ENCODE results near the gene VIPR2. TPM values are rescaled to one million over a fixed set of nuclear protein-coding genes. Genes with fewer than 3 reads are reported as not detected.

Gene VIPR2
- total RNA-seq, 6 experiments from 2014 or later: 0.15 to 0.51 (median 0.26) TPM; not detected in 2

- Histone ChIP-seq H3K4me3 (no peak overlapping the region), H3K27ac (no peak overlapping the region), H3K4me1 (peaks cover 0 to 11% (median 0%) of the 10 kb centered on the region in 4 donors), H3K9me3 (no peaks in the 10 kb centered on the region), H3K27me3 (peaks cover 0 to 15% of the 10 kb centered on the region in 2 donors), H3K36me3 (no peaks in the 10 kb centered on the region)
- WGBS (ENCODE audit: insufficient coverage, low coverage, low lambda C conversion rate, missing lambda C conversion rate): 89% methylated on average over 7 of the region's 8 CpGs
- intact Hi-C loops (cut with DNase I): no loop called here
- no peak for TF ChIP-seq POLR2A (IDR thresholded peaks at IDR 0.05)
- TF ChIP-seq, protein P1, sequence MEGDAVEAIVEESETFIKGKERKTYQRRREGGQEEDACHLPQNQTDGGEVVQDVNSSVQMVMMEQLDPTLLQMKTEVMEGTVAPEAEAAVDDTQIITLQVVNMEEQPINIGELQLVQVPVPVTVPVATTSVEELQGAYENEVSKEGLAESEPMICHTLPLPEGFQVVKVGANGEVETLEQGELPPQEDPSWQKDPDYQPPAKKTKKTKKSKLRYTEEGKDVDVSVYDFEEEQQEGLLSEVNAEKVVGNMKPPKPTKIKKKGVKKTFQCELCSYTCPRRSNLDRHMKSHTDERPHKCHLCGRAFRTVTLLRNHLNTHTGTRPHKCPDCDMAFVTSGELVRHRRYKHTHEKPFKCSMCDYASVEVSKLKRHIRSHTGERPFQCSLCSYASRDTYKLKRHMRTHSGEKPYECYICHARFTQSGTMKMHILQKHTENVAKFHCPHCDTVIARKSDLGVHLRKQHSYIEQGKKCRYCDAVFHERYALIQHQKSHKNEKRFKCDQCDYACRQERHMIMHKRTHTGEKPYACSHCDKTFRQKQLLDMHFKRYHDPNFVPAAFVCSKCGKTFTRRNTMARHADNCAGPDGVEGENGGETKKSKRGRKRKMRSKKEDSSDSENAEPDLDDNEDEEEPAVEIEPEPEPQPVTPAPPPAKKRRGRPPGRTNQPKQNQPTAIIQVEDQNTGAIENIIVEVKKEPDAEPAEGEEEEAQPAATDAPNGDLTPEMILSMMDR (IDR thresholded peaks at IDR 0.05): no peak
- DNase-seq: no peak
- ATAC-seq: no peak
Measured at GRCh38 chr7:159146084-159146858, 1.6 kb upstream of the VIPR2 start.

GRCh38 chr7:159145490-159145855 is 806 bp upstream of the VIPR2 start:
- H3K27me3 ChIP-seq: peaks cover 0 to 15% of the 10 kb centered on the region in 2 donors
- intact Hi-C loops (cut with DNase I): no loop called here
- peak overlapping the region in 1 of 3 donors; percentile 26 for H3K4me3 ChIP-seq
- no peak for DNase-seq
- peaks cover 0 to 11% (median 0%) of the 10 kb centered on the region in 4 donors for H3K4me1 ChIP-seq
- no peaks in the 10 kb centered on the region for H3K36me3 ChIP-seq
- TF ChIP-seq, protein P1 (IDR thresholded peaks at IDR 0.05): no peak
- TF ChIP-seq POLR2A (IDR thresholded peaks at IDR 0.05): no peak
- H3K9me3 ChIP-seq: no peaks in the 10 kb centered on the region
- H3K27ac ChIP-seq: no peak overlapping the region
- peak in 1 of 4 donors; percentile 19 for ATAC-seq
- 12% methylated on average over 19 of the region's 30 CpGs for WGBS (ENCODE audit: insufficient coverage, low coverage, low lambda C conversion rate, missing lambda C conversion rate)

DNA sequence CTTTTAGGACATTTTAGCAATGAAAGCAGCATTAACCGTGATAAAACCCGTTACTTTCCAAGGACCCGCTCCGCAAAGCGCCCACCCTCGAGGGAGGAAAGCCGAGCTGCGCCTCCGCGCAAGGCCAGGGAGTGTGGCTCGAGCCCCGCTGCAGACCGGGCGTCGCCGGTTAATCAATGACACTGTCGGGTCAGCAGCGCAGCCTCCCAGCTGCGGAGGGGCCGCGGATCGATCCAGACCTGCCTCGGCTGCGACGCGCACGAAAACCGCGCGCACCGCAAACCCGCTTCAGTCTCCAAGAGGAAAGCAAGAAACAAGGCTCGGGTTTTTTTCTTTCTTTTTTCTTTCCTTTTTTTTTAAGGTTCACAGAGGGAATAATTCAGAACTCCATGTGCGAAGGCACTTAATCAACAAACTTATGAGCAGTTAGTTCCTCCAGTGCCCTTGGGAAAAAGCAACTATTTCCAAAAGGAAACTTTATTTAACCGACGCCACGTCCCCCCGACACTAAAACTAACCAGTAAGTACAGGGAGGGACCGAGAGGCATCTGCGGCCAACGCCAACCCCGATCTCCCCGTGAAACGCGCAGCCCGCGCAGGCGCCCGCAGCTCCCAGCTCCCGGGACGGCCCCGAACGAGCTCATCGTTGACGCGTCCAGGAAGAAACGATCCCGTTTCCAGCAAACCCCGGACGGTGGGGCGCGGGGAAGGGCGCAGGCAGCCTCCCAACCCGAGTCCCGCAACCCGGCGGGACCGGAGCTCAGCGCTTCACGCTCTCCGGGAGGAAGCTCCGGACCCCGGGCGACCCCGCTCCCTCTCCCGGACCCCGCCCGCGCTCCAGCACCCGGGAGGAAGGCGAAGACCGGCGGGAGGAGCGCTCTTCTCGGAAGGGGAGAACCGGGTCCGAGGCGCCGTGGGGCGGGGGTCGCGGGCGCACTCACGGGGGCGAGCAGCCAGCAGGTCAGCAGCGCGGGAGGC is 598 bp downstream of the VIPR2 start:
- H3K9me3 ChIP-seq: no peaks in the 10 kb centered on the region
- H3K27ac ChIP-seq: no peak overlapping the region
- H3K36me3 ChIP-seq: no peaks in the 10 kb centered on the region
- peak in 1 of 3 donors; percentile 33 for DNase-seq
- H3K4me3 ChIP-seq: peak overlapping the region; percentile 12 to 43 (median 26)
- TF ChIP-seq, protein P1 (IDR thresholded peaks at IDR 0.05): no peak
- no peak for TF ChIP-seq POLR2A (IDR thresholded peaks at IDR 0.05)
- ATAC-seq: peak in 2 of 4 donors; percentile 19 to 33
- H3K4me1 ChIP-seq: peaks cover 0 to 11% (median 0%) of the 10 kb centered on the region in 4 donors
- 2% methylated on average over 27 of the region's 97 CpGs for WGBS (ENCODE audit: insufficient coverage, low coverage, low lambda C conversion rate, missing lambda C conversion rate)
- H3K27me3 ChIP-seq: peaks cover 0 to 15% of the 10 kb centered on the region in 2 donors
- intact Hi-C loops (cut with DNase I): no loop called here

- TF ChIP-seq, protein P1 (IDR thresholded peaks at IDR 0.05): no peak
- DNase-seq: no peak
- no peak for ATAC-seq
- intact Hi-C loops (cut with DNase I): no loop called here
- Histone ChIP-seq H3K9me3 (no peaks in the 10 kb centered on the region), H3K36me3 (no peaks in the 10 kb centered on the region), H3K27ac (no peak overlapping the region), H3K4me3 (no peak overlapping the region), H3K4me1 (peaks cover 0 to 11% (median 0%) of the 10 kb centered on the region in 4 donors), H3K27me3 (peaks cover 0 to 15% of the 10 kb centered on the region in 2 donors)
- WGBS (ENCODE audit: insufficient coverage, low coverage, low lambda C conversion rate, missing lambda C conversion rate): 32% methylated on average over 10 of the region's 10 CpGs
Measured at GRCh38 chr7:159142730-159143129, 1.9 kb downstream of the VIPR2 start.
